NCI-H1417 (cell line): ENCODE results near the gene SLC6A3.
A peak's percentile ranks its signal among the peaks of the same experiment; 100 is the strongest.

ENCODE experiments used
- DNase-seq, 3 experiments: peaks; one replicate each; lab custom pipeline; 2025; lab: John Stamatoyannopoulos, UW

SLC6A3 gene

GRCh38 chr5:1419476-1420210 is 25.6 kb downstream of the SLC6A3 start:
- DNase-seq: peak in 1 of 3 experiments; percentile 17

GRCh38 chr5:1418921-1419280 is 26.3 kb downstream of the SLC6A3 start:
- DNase-seq: no peak

GRCh38 chr5:1418238-1418920 is 26.9 kb downstream of the SLC6A3 start:
- no peak for DNase-seq

DNA sequence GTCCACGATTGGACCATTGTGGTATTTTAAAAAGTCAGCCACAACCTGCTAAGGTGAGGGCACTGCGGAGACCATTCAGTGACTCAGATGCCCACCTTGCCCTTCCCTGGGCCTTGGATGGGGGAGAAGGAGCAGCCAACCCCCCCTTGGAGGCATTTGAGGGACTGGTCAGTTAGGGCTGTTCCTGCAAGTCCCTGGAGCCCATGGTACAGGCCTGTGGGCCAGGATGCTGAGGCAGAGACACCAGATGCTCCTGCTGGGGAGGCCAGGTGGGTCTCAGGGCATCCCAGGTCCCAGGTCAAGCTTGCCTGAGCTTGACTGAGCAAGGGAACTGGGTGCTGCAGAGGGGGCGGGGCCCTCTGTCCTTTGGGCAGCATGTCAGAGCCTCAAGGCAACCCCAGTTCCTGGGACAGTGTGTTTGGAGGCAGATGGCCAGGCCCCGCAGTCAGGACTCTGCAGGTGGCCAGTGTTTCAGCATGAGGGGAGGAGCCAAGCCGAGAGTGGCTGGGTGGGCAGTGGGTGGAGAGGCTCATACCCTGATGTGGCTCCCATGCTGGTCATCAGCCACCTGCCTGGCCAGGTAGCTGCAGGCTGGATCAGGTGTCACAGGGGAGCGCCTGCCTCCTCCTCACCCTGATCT is 27.5 kb downstream of the SLC6A3 start:
- DNase-seq: no peak

- DNase-seq: no peak
Measured at GRCh38 chr5:1416856-1417469, 28.3 kb downstream of the SLC6A3 start.

- DNase-seq: no peak
Measured at GRCh38 chr5:1415626-1416360, 29.4 kb downstream of the SLC6A3 start.

- no peak for DNase-seq
Measured at GRCh38 chr5:1415059-1415425, 30.2 kb downstream of the SLC6A3 start.

DNA sequence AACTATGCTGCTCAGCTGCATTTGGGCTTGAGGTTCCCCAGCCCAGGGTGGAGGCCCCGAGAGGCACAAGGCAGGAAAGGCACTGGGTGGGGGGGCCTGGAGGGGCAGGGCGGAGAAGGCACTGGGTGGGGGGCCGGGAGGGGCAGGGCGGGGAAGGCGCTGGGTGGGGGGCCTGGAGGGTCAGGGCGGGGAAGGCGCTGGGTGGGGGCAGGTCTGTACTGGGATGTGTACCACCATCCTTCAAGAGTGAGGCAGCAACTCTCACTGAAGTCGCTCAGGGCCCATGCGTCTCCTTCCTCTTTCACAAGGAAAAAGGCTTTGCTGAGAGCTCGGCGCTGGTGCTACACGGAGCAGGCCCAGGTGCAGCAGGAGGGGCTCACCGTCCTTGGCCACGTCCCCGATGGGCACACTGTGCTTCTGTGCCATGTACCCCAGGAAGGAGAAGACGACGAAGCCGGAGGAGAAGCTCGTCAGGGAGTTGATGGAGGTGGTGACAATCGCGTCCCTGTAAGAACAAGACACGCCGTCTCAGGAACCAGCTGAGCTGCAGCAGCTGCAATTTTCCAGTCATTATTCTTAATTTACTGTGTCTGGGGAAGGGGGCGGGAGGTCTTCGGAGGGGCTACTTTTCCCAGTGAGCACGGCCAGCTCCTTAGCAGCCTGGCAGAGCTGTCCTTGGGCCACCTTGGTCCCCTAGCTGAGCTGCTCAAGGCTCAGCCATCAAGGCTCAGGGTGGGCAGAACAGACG is 30.8 kb downstream of the SLC6A3 start:
- peak in 1 of 3 experiments; percentile 30 for DNase-seq

DNA sequence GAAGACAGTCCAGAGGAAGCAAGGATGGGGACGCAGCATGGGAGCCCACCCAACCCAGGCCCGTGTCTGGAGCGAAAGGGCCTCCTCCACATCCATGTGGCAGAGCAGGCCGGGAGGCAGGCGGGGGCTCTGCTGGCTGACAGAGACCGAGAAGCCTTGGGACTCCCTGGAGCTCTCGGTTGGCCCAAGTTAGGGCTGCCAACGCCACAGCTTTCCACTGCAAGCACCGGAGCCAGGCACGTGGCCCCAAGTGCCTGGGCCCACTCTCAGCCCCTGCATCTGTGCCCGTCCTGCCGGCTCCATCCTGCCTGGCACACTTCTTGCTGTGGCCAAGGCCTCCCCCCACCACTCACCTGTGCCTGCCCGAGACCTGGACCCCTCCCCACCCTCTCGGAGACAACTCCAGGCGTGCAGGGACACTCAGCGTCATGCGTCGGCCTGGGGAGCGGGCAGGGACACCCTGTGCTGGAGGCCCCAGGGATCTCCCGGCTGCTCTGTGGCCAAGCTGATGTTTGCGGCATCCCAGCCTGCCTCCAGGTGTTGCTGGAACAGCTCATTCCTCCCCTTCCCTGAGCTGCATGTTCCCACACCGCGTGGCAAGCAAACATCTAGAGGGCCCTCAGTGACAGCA is 31.5 kb downstream of the SLC6A3 start:
- no peak for DNase-seq

- no peak for DNase-seq
Measured at GRCh38 chr5:1413211-1413610, 32.0 kb downstream of the SLC6A3 start.

- DNase-seq: no peak
Measured at GRCh38 chr5:1412621-1413020, 32.6 kb downstream of the SLC6A3 start.

GRCh38 chr5:1412163-1412562 is 33.1 kb downstream of the SLC6A3 start:
- DNase-seq: no peak

GRCh38 chr5:1411099-1411498 is 34.1 kb downstream of the SLC6A3 start:
- no peak for DNase-seq

GRCh38 chr5:1410156-1411014 is 34.9 kb downstream of the SLC6A3 start:
- DNase-seq: no peak

DNA sequence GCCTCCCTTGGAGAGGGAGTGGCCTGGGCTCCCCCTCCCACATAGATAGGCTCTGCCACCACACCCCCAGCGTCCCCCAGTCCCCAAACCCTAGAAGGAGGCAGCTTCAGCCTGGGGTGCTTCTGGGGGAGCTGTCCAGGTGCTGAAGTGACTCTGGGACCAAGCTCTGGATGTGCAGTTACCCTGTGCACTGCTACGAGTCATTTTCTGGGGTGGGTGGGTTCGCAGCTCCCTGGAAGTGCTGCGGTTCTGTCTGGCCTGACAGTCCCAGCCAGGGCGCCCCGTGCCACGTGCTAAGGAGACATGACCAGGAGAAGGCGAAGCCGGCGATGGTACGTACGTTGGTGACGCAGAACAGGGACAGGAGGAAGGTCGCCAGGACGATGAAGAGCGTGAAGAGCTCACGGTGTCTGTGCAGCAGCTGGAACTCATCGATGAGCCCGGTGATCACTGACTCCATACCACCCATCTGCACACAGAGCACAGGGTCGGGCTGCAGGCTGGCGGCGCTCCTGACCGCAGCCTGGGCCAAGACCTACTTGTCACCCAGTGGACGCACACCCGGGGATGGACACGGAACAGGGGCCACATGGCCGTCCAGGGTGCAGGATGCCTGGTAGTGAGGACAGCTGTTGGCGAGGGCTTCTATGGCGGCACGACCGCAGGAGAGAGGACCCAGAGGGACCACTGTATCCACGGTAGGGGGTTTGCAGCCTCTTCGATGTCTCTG is 35.7 kb downstream of the SLC6A3 start:
- DNase-seq: no peak

DNA sequence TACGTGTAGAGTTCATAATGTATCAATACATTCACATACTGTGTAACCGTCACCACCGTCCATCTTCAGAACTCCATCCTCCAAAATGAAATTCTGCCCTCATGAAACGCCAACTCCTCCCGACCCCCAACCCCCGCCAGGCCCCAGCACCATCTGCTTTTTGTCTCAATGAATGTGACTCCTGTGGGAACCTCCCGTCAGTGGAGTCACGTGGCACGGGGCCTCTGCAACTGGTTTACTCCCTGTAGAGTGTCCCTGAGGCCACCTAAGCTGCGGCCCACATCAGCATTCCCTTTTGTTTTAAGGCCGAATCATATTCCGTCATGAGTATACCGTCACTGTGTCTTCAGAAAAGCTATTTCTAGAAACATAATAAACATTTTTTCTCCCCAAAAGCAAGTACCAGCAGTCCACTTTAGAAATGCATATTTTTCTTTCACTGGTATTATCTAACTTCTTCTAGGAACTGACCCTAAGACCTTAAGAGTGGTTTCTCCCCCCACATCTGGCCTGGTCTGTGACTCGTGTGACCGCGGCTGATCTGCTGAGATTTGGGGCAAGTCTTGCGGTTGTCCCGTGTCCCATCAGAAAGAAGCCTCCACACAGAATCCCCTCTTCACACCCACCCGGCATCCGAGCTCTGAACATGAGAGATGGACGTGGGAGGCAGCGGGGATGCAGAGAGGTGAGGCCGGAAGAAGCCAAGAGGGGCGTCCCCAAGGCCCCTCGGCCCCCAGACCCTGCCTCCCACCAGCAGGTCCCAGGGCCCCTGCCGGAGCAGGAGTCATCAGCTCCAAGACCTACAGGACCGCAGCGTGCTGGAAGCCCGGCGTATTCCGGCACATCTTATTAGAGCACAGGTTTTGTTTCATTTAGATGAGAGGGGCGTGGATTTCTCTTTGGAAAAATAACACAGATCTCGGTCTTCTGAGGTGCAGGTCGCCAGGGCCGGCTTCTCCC is 38.3 kb downstream of the SLC6A3 start:
- no peak for DNase-seq

- DNase-seq: no peak
Measured at GRCh38 chr5:1405539-1406530, 39.4 kb downstream of the SLC6A3 start.
